ENCODE results near the gene TRIP13.

- no peak for TF ChIP-seq CTCF (IDR thresholded peaks at IDR 0.05)
- no peak for TF ChIP-seq POLR2A (IDR thresholded peaks at IDR 0.05)
These were observed 36.9 kb downstream of the TRIP13 start for GRCh38 chr5:929596-929995.

All from right lobe of liver (tissue), 4 donors.